ENCODE measurements around the gene NFXL1.

Gene NFXL1

GRCh38 chr4:47831026-47831679 lies 83.2 kb downstream of the NFXL1 start:
- DNase-seq (ENCODE audit: low read depth): no peak

- DNase-seq (ENCODE audit: low read depth): no peak
Measured at GRCh38 chr4:47830265-47831025, 83.9 kb downstream of the NFXL1 start.

GRCh38 chr4:47829438-47829837 lies 84.9 kb downstream of the NFXL1 start:
- no peak for DNase-seq (ENCODE audit: low read depth)

GRCh38 chr4:47827343-47828047 lies 86.9 kb downstream of the NFXL1 start:
- no peak for DNase-seq (ENCODE audit: low read depth)

- DNase-seq (ENCODE audit: low read depth): no peak
Measured at GRCh38 chr4:47824840-47825239, 89.5 kb downstream of the NFXL1 start.

- DNase-seq (ENCODE audit: low read depth): no peak
Measured at GRCh38 chr4:47819178-47819577, 95.2 kb downstream of the NFXL1 start.

- no peak for DNase-seq (ENCODE audit: low read depth)
Measured at GRCh38 chr4:47817275-47817674, 97.1 kb downstream of the NFXL1 start.

GRCh38 chr4:47816748-47817147 lies 97.6 kb downstream of the NFXL1 start:
- peak; percentile 31 for DNase-seq (ENCODE audit: low read depth)

GRCh38 chr4:47814618-47815295 lies 99.6 kb downstream of the NFXL1 start:
- peak; percentile 51 for DNase-seq (ENCODE audit: low read depth)

GRCh38 chr4:47809654-47810203 lies 104.7 kb downstream of the NFXL1 start:
- DNase-seq (ENCODE audit: low read depth): no peak

- DNase-seq (ENCODE audit: low read depth): no peak
Measured at GRCh38 chr4:47804598-47804997, 109.8 kb downstream of the NFXL1 start.

GRCh38 chr4:47801481-47802002 lies 112.8 kb downstream of the NFXL1 start:
- DNase-seq (ENCODE audit: low read depth): no peak

- DNase-seq (ENCODE audit: low read depth): peak; percentile 25
Measured at GRCh38 chr4:47798165-47798564, 116.2 kb downstream of the NFXL1 start.
